Measurements from ENCODE around the gene DEPDC5. TPM values are rescaled to one million over a fixed set of nuclear protein-coding genes. Genes with fewer than 3 reads are reported as not detected.

The DEPDC5 gene
- total and polyA plus RNA-seq, 2 of the 8 experiments (the other 6 are each of a cell fraction or from before 2014, with no cell fraction given) = 18.3 to 26.5 TPM

- H2BK120ac ChIP-seq (replicated peaks; ENCODE audit: low read depth, low read length) = no peak overlapping the region
- H3K14ac ChIP-seq (ENCODE audit: insufficient read length) = no peak overlapping the region
- no peak overlapping the region for H3K18ac ChIP-seq (ENCODE audit: extremely low read depth, low read length)
- H3K56ac ChIP-seq (replicated peaks; ENCODE audit: insufficient read length, low read depth, low read length) = no peak overlapping the region
- DNase-seq (ENCODE audit: low read depth in 1 of 2, low spot score in 2 of 2) = no peak
- H2AFZ ChIP-seq (ENCODE audit: low read length) = no peak overlapping the region
- TF ChIP-seq SIX5 (IDR thresholded peaks at IDR 0.05; ENCODE audit: low read depth, low read length) (no peak), CTCF (IDR thresholded peaks at IDR 0.05; ENCODE audit: control extremely low read depth in 1 of 3, insufficient read depth in 1 of 3, low read depth in 1 of 3, low read length in 3 of 3) (no peak), ASH2L (IDR thresholded peaks at IDR 0.05; ENCODE audit: low read length) (no peak), BRCA1 (IDR thresholded peaks at IDR 0.05; ENCODE audit: low read depth, low read length) (no peak), EZH2 (IDR thresholded peaks at IDR 0.05; ENCODE audit: low read depth, low read length, severe bottlenecking) (no peak), TEAD4 (IDR thresholded peaks at IDR 0.05; ENCODE audit: low read depth, low read length) (no peak), CEBPB (IDR thresholded peaks at IDR 0.05; ENCODE audit: low read depth, low read length) (no peak), RBBP5 (IDR thresholded peaks at IDR 0.05; ENCODE audit: borderline replicate concordance, low read depth, low read length) (no peak)
- 95% methylated on average over 5 of the region's 5 CpGs; no CpG with 5 or more reads in 1 of the 2 experiments for WGBS, 2 experiments (ENCODE audit: extremely low coverage in 1 of 2, insufficient coverage in 1 of 2, insufficient read length in 1 of 2, insufficient replicate concordance in 2 of 2, low coverage in 1 of 2, low lambda C conversion rate in 2 of 2, missing lambda C conversion rate in 1 of 2)
- no peak overlapping the region for H4K91ac ChIP-seq (replicated peaks; ENCODE audit: insufficient read length, low read length)
- no peaks in the 10 kb centered on the region for H3K27me3 ChIP-seq (replicated peaks in 1 of 4; ENCODE audit: control insufficient read depth in 3 of 4, extremely low read depth in 1 of 4, insufficient read depth in 3 of 4, low read length in 3 of 4)
- H3K23me2 ChIP-seq (ENCODE audit: low read depth, low read length) = no peaks in the 10 kb centered on the region
- no peak overlapping the region for H3K27ac ChIP-seq (ENCODE audit: low read depth, low read length)
- H3K9me3 ChIP-seq (ENCODE audit: insufficient read depth in 2 of 2, low read depth in 1 of 2, low read length in 1 of 2) = no peaks in the 10 kb centered on the region
- no peaks in the 10 kb centered on the region for H3K4me1 ChIP-seq (replicated peaks in 1 of 4; ENCODE audit: control insufficient read depth in 3 of 4, insufficient read depth in 4 of 4, low read length in 3 of 4)
- H3K4ac ChIP-seq (replicated peaks; ENCODE audit: insufficient read length, low read depth, low read length) = no peak overlapping the region
- H3K9ac ChIP-seq (replicated peaks in 1 of 4; ENCODE audit: extremely low read depth in 1 of 4, low read depth in 3 of 4, low read length in 3 of 4) = no peak overlapping the region
- ChIA-PET POLR2A (ENCODE audit: partially characterized antibody) (no interaction called here), CTCF (ENCODE audit: partially characterized antibody) (interaction anchor here (1.2 kb wide), 1 partner anchor 10 kb away, joined by 3 read pairs; no protein-coding TSS in a partner anchor)
- H2BK12ac ChIP-seq (ENCODE audit: low read depth, low read length) = no peak overlapping the region
- H2BK20ac ChIP-seq (ENCODE audit: low read length) = no peak overlapping the region
- H4K20me1 ChIP-seq (replicated peaks in 1 of 2; ENCODE audit: control insufficient read depth in 1 of 2, insufficient read depth in 2 of 2, low read length in 2 of 2) = no peaks in the 10 kb centered on the region
- no peak overlapping the region for H3K4me2 ChIP-seq (ENCODE audit: insufficient read depth in 1 of 2, low read depth in 2 of 2, low read length in 2 of 2)
- H4K8ac ChIP-seq (ENCODE audit: extremely low read depth, insufficient read depth, low read length) = no peak overlapping the region
- no peak overlapping the region for H2AK5ac ChIP-seq (ENCODE audit: low read depth, low read length)
- no peaks in the 10 kb centered on the region for H3K79me1 ChIP-seq (ENCODE audit: low read depth, low read length)
- H3K23ac ChIP-seq (ENCODE audit: insufficient read length) = no peak overlapping the region
- H2BK5ac ChIP-seq (ENCODE audit: low read depth, low read length) = no peak overlapping the region
- H4K5ac ChIP-seq (ENCODE audit: insufficient read length, low read depth, low read length) = no peak overlapping the region
- FAIRE-seq = no peak
- H3K79me2 ChIP-seq (ENCODE audit: control insufficient read depth in 1 of 2, insufficient read depth in 2 of 2, low read length in 2 of 2) = no peaks in the 10 kb centered on the region
- H3K36me3 ChIP-seq (ENCODE audit: control insufficient read depth in 2 of 4, insufficient read depth in 4 of 4, low read length in 3 of 4) = peaks cover 0 to 3% (median under 1%) of the 10 kb centered on the region in 4 experiments; a peak in 1 of 8 replicates
- no peak overlapping the region for H2BK15ac ChIP-seq (ENCODE audit: low read length)
- no peak overlapping the region for H3K4me3 ChIP-seq (ENCODE audit: extremely low read depth in 1 of 4, insufficient read depth in 2 of 4, low read depth in 3 of 4, low read length in 4 of 4)
Observed at GRCh38 chr22:31909977-31910376, 156.2 kb downstream of the DEPDC5 start.
